OCI-LY3 (cell line): ENCODE results near the gene SPAM1.

Experiments
- H2AFZ ChIP-seq: fragments of 200-600, 300-600 bp; shearing (Covaris generic); 2 replicates; pipeline ENCODE4 v1.6.0; 2014; ENCODE audit warnings: antibody characterized with exemption, low read depth, low read length
- H3K27ac ChIP-seq: fragments of 200-600, 300-600 bp; sonication (generic); 2 replicates; pipeline ENCODE4 v1.5.1; 2014; ENCODE audit warnings: mild to moderate bottlenecking, low read length, moderate library complexity, mixed read lengths
- H3K27me3 ChIP-seq: fragments of 200-600, 300-600 bp; sonication (generic); 2 replicates; pipeline ENCODE4 v1.6.1; 2014; ENCODE audit warnings: low read depth, low read length, mixed read lengths
- H3K36me3 ChIP-seq: fragments of 200-600, 300-600 bp; sonication (generic); replicated peaks from 2 replicates; pipeline ENCODE3; 2014; ENCODE audit warnings: low read depth, low read length, mixed read lengths
- H3K4me1 ChIP-seq: fragments of 300-600, 200-600 bp; sonication (generic); 2 replicates; pipeline ENCODE4 v1.6.1; 2014; ENCODE audit warnings: low read length, mixed read lengths
- H3K4me2 ChIP-seq: fragments of 200-600, 300-600 bp; sonication (generic); 2 replicates; pipeline ENCODE4 v1.6.1; 2014; ENCODE audit warnings: low read length, mixed read lengths
- H3K4me3 ChIP-seq: fragments of 300-600, 200-600 bp; sonication (generic); 2 replicates; pipeline ENCODE4 v1.5.1; 2014; ENCODE audit warnings: antibody characterized with exemption, mild to moderate bottlenecking, low read length, moderate library complexity
- H3K79me2 ChIP-seq: fragments of 300-600, 200-600 bp; shearing (Covaris generic); 2 replicates; pipeline ENCODE4 v1.6.1; 2014; ENCODE audit warnings: mild to moderate bottlenecking, low read length, mixed read lengths
- H3K9ac ChIP-seq: fragments of 300-600, 200-600 bp; shearing (Covaris generic); 2 replicates; pipeline ENCODE4 v1.6.0; 2014; ENCODE audit warnings: mild to moderate bottlenecking, low read length, moderate library complexity
- H3K9me3 ChIP-seq: fragments of 200-600, 300-600 bp; shearing (Covaris generic); 2 replicates; pipeline ENCODE4 v1.6.1; 2014; ENCODE audit warnings: low read length, mixed read lengths; ENCODE audit not compliant: insufficient read depth
- H4K20me1 ChIP-seq: fragments of 200-600, 300-600 bp; sonication (generic); 2 replicates; pipeline ENCODE4 v1.6.1; 2016; ENCODE audit warnings: low read length, mixed read lengths; ENCODE audit not compliant: insufficient read depth
- CTCF ChIP-seq: fragments of 200-600, 300-600 bp; sonication (generic); IDR thresholded peaks from 2 replicates; pipeline ENCODE4 v1.5.1; 2014; ENCODE audit warnings: antibody characterized with exemption, low read length, low read depth
- EZH2phosphoT487 ChIP-seq: fragments of 200-600 bp; shearing (Covaris generic); IDR thresholded peaks from 2 replicates; pipeline ENCODE4 v1.6.1; 2018; ENCODE audit warnings: antibody characterized with exemption, mixed run types, low read depth

SPAM1 gene

GRCh38 chr7:123916240-123916724 is 8.8 kb upstream of the SPAM1 start:
- TF ChIP-seq CTCF (peak; percentile 54), EZH2phosphoT487 (no peak)
- H3K4me1 ChIP-seq, result no peaks in the 10 kb centered on the region
- H3K36me3 ChIP-seq, result no peaks in the 10 kb centered on the region
- H3K27me3 ChIP-seq, result no peaks in the 10 kb centered on the region
- no peaks in the 10 kb centered on the region for H4K20me1 ChIP-seq
- no peak overlapping the region for H3K4me3 ChIP-seq
- H3K79me2 ChIP-seq, result no peaks in the 10 kb centered on the region
- H3K9ac ChIP-seq, result no peak overlapping the region
- H3K4me2 ChIP-seq, result no peak overlapping the region
- H3K9me3 ChIP-seq, result no peaks in the 10 kb centered on the region
- H2AFZ ChIP-seq, result no peak overlapping the region
- H3K27ac ChIP-seq, result no peak overlapping the region

GRCh38 chr7:123917878-123918277 is 7.2 kb upstream of the SPAM1 start:
- Histone ChIP-seq H3K9ac (no peak overlapping the region), H3K4me3 (no peak overlapping the region), H3K36me3 (no peaks in the 10 kb centered on the region), H3K27ac (no peak overlapping the region), H3K4me1 (no peaks in the 10 kb centered on the region), H4K20me1 (no peaks in the 10 kb centered on the region), H3K4me2 (no peak overlapping the region), H3K9me3 (no peaks in the 10 kb centered on the region), H2AFZ (no peak overlapping the region), H3K79me2 (no peaks in the 10 kb centered on the region), H3K27me3 (no peaks in the 10 kb centered on the region)
- no peak for TF ChIP-seq CTCF

- no peaks in the 10 kb centered on the region for H3K27me3 ChIP-seq
- no peaks in the 10 kb centered on the region for H3K36me3 ChIP-seq
- no peak overlapping the region for H2AFZ ChIP-seq
- H3K27ac ChIP-seq, result no peak overlapping the region
- no peak overlapping the region for H3K4me3 ChIP-seq
- no peak overlapping the region for H3K4me2 ChIP-seq
- H3K9me3 ChIP-seq, result no peaks in the 10 kb centered on the region
- H3K79me2 ChIP-seq, result no peaks in the 10 kb centered on the region
- H3K4me1 ChIP-seq, result no peaks in the 10 kb centered on the region
- no peak overlapping the region for H3K9ac ChIP-seq
- no peak for TF ChIP-seq EZH2phosphoT487
- TF ChIP-seq CTCF, result no peak
- no peaks in the 10 kb centered on the region for H4K20me1 ChIP-seq
These were observed 6.7 kb upstream of the SPAM1 start for GRCh38 chr7:123918309-123918708.

- Histone ChIP-seq H3K27ac (no peak overlapping the region), H3K36me3 (no peaks in the 10 kb centered on the region), H3K9ac (no peak overlapping the region), H3K79me2 (no peaks in the 10 kb centered on the region), H2AFZ (no peak overlapping the region), H3K4me3 (no peak overlapping the region), H3K4me1 (no peaks in the 10 kb centered on the region), H4K20me1 (no peaks in the 10 kb centered on the region), H3K27me3 (no peaks in the 10 kb centered on the region), H3K9me3 (no peaks in the 10 kb centered on the region), H3K4me2 (no peak overlapping the region)
- no peak for TF ChIP-seq EZH2phosphoT487
These were observed 1.4 kb upstream of the SPAM1 start for GRCh38 chr7:123923599-123923998.

GRCh38 chr7:123929107-123929506 is 4.1 kb downstream of the SPAM1 start:
- Histone ChIP-seq H3K36me3 (no peaks in the 10 kb centered on the region), H3K27me3 (no peaks in the 10 kb centered on the region), H3K9ac (no peak overlapping the region), H3K4me3 (no peak overlapping the region), H3K79me2 (no peaks in the 10 kb centered on the region), H4K20me1 (no peaks in the 10 kb centered on the region), H3K4me1 (no peaks in the 10 kb centered on the region), H3K27ac (no peak overlapping the region), H3K4me2 (no peak overlapping the region), H2AFZ (no peak overlapping the region), H3K9me3 (no peaks in the 10 kb centered on the region)
- no peak for TF ChIP-seq EZH2phosphoT487
